Esophagus (tissue), 2 donors: ENCODE data around the gene SMIM11. TPM values are rescaled to one million over a fixed set of nuclear protein-coding genes. Genes with fewer than 3 reads are reported as not detected.

Source experiments
- H3K27ac ChIP-seq, 2 donors: one replicate each; pipeline ENCODE4 v1.5.1; 2013; ENCODE audit warnings: low read depth in 2 of 2, mild to moderate bottlenecking in 2 of 2, inconsistent platforms in 1 of 2, low read length in 1 of 2, moderate library complexity in 1 of 2
- H3K27me3 ChIP-seq, 2 donors: one replicate each; pipeline ENCODE4 v1.6.1; 2013; ENCODE audit warnings: low read length in 2 of 2, control low read depth in 1 of 2, mild to moderate bottlenecking in 1 of 2; ENCODE audit not compliant: insufficient read depth in 2 of 2, control insufficient read depth in 1 of 2
- H3K36me3 ChIP-seq, 2 donors: one replicate each; pipeline ENCODE4 v1.6.1; 2013; ENCODE audit warnings: low read length in 1 of 2; ENCODE audit not compliant: control insufficient read depth in 2 of 2, insufficient read depth in 2 of 2
- H3K4me1 ChIP-seq, 2 donors: one replicate each; pipeline ENCODE4 v1.6.1; 2013; ENCODE audit warnings: low read length in 1 of 2; ENCODE audit not compliant: control insufficient read depth in 2 of 2, insufficient read depth in 2 of 2
- H3K4me3 ChIP-seq, 2 donors: one replicate each; pipeline ENCODE4 v1.5.1; 2013; ENCODE audit warnings: low read length in 2 of 2, mild to moderate bottlenecking in 2 of 2, low read depth in 1 of 2, moderate library complexity in 1 of 2
- H3K9me3 ChIP-seq, 2 donors: one replicate each; pipeline ENCODE4 v1.6.1; 2013; ENCODE audit warnings: mild to moderate bottlenecking in 2 of 2, low read depth in 1 of 2, low read length in 1 of 2, moderate library complexity in 1 of 2; ENCODE audit not compliant: control insufficient read depth in 2 of 2, insufficient read depth in 1 of 2
- WGBS, 2 donors: extraction: QIAGEN DNeasy Blood & Tissue Kit; methylation state at CpG; one replicate each; pipeline ENCODE4 v1.1.7; 2013; 5-methylcytosine and 5-hydroxymethylcytosine counted together
- polyA plus RNA-seq, 2 donors: library from polyadenylated mRNA; stranded (reverse); fragments of 200-250 nt; gene quantifications; one replicate each; pipeline ENCODE4 v1.2.3, GENCODE V29; 2013
- donor health status: healthy with polysubstance abuse.
- donor health status: Bipolar disorder and iron deficiency.

The SMIM11 gene
- polyA plus RNA-seq, 2 donors: 1.2 to 2.6 TPM

- 36 to 38% methylated on average over 6 of the region's 6 CpGs for WGBS, 2 donors
- Histone ChIP-seq H3K36me3 (no peaks in the 10 kb centered on the region), H3K4me3 (no peak overlapping the region), H3K27me3 (no peaks in the 10 kb centered on the region), H3K9me3 (no peaks in the 10 kb centered on the region), H3K4me1 (no peaks in the 10 kb centered on the region), H3K27ac (no peak overlapping the region)
These were observed 23.5 kb upstream of the SMIM11 start for GRCh38 chr21:34351786-34352241.

GRCh38 chr21:34352556-34352955 lies 22.8 kb upstream of the SMIM11 start:
- no peaks in the 10 kb centered on the region for H3K9me3 ChIP-seq
- H3K36me3 ChIP-seq: no peaks in the 10 kb centered on the region
- H3K27ac ChIP-seq: no peak overlapping the region
- no peaks in the 10 kb centered on the region for H3K27me3 ChIP-seq
- H3K4me3 ChIP-seq: no peak overlapping the region
- 94 to 95% methylated on average over 4 of the region's 4 CpGs for WGBS, 2 donors
- no peaks in the 10 kb centered on the region for H3K4me1 ChIP-seq

- no peaks in the 10 kb centered on the region for H3K4me1 ChIP-seq
These were observed 22.1 kb upstream of the SMIM11 start for GRCh38 chr21:34353182-34353581.

GRCh38 chr21:34354836-34355235 lies 20.5 kb upstream of the SMIM11 start:
- Histone ChIP-seq H3K9me3 (no peaks in the 10 kb centered on the region), H3K36me3 (no peaks in the 10 kb centered on the region), H3K27me3 (no peaks in the 10 kb centered on the region), H3K4me1 (no peaks in the 10 kb centered on the region), H3K27ac (no peak overlapping the region), H3K4me3 (no peak overlapping the region)
- WGBS, 2 donors: 84 to 88% methylated on average over 4 of the region's 4 CpGs

More at GRCh38 chr21:34353182-34353581, 22.1 kb upstream of the SMIM11 start:
- Histone ChIP-seq H3K27ac (no peak overlapping the region), H3K4me3 (no peak overlapping the region), H3K27me3 (no peaks in the 10 kb centered on the region), H3K9me3 (no peaks in the 10 kb centered on the region), H3K36me3 (no peaks in the 10 kb centered on the region)
- WGBS, 2 donors: 84 to 91% methylated on average over 6 of the region's 6 CpGs

- Histone ChIP-seq H3K27ac (no peak overlapping the region), H3K4me3 (no peak overlapping the region), H3K4me1 (no peaks in the 10 kb centered on the region), H3K36me3 (no peaks in the 10 kb centered on the region), H3K27me3 (no peaks in the 10 kb centered on the region), H3K9me3 (no peaks in the 10 kb centered on the region)
- 98 to 99% methylated on average over 5 of the region's 5 CpGs for WGBS, 2 donors
These were observed 19.7 kb upstream of the SMIM11 start for GRCh38 chr21:34355570-34355969.

- WGBS, 2 donors: 90 to 92% methylated on average over 2 of the region's 2 CpGs
These were observed 17.4 kb upstream of the SMIM11 start for GRCh38 chr21:34357889-34358288.

GRCh38 chr21:34358866-34359265 lies 16.4 kb upstream of the SMIM11 start:
- Histone ChIP-seq H3K4me1 (no peaks in the 10 kb centered on the region), H3K9me3 (no peaks in the 10 kb centered on the region), H3K27me3 (no peaks in the 10 kb centered on the region), H3K4me3 (no peak overlapping the region), H3K36me3 (no peaks in the 10 kb centered on the region), H3K27ac (no peak overlapping the region)
- WGBS, 2 donors: 47 to 67% methylated on average over 1 of the region's 1 CpG

More at GRCh38 chr21:34357889-34358288, 17.4 kb upstream of the SMIM11 start:
- no peaks in the 10 kb centered on the region for H3K27me3 ChIP-seq
- H3K4me1 ChIP-seq: no peaks in the 10 kb centered on the region
- no peaks in the 10 kb centered on the region for H3K9me3 ChIP-seq
- no peak overlapping the region for H3K27ac ChIP-seq
- no peaks in the 10 kb centered on the region for H3K36me3 ChIP-seq
- H3K4me3 ChIP-seq: no peak overlapping the region

GRCh38 chr21:34360488-34361241 lies 14.6 kb upstream of the SMIM11 start:
- H3K4me3 ChIP-seq: no peak overlapping the region

GRCh38 chr21:34362136-34362444 lies 13.2 kb upstream of the SMIM11 start:
- no peaks in the 10 kb centered on the region for H3K27me3 ChIP-seq
- no peaks in the 10 kb centered on the region for H3K4me1 ChIP-seq
- H3K27ac ChIP-seq: no peak overlapping the region
- H3K4me3 ChIP-seq: no peak overlapping the region
- WGBS, 2 donors: 21 to 26% methylated on average over 3 of the region's 3 CpGs
- H3K9me3 ChIP-seq: no peaks in the 10 kb centered on the region
- no peaks in the 10 kb centered on the region for H3K36me3 ChIP-seq

More at GRCh38 chr21:34360488-34361241, 14.6 kb upstream of the SMIM11 start:
- no peaks in the 10 kb centered on the region for H3K27me3 ChIP-seq
- no peaks in the 10 kb centered on the region for H3K36me3 ChIP-seq
- 90 to 91% methylated on average over 12 of the region's 12 CpGs for WGBS, 2 donors
- H3K9me3 ChIP-seq: no peaks in the 10 kb centered on the region
- H3K27ac ChIP-seq: no peak overlapping the region
- no peaks in the 10 kb centered on the region for H3K4me1 ChIP-seq

GRCh38 chr21:34362670-34363069 lies 12.6 kb upstream of the SMIM11 start:
- no peaks in the 10 kb centered on the region for H3K4me1 ChIP-seq
- no peak overlapping the region for H3K27ac ChIP-seq
- H3K9me3 ChIP-seq: no peaks in the 10 kb centered on the region
- no peaks in the 10 kb centered on the region for H3K27me3 ChIP-seq
- no peak overlapping the region for H3K4me3 ChIP-seq
- H3K36me3 ChIP-seq: no peaks in the 10 kb centered on the region
- WGBS, 2 donors: 97 to 99% methylated on average over 3 of the region's 3 CpGs
